Aorta (tissue), 5 donors: Measurements from ENCODE around the gene ZDHHC7. TPM values are rescaled to one million over a fixed set of nuclear protein-coding genes. Genes with fewer than 3 reads are reported as not detected.

Experiments
- ATAC-seq: fragments of 200-7000 bp; cut with Tn5 transposase; one replicate; pipeline ENCODE4 v1.9.1; 2022; ENCODE audit warnings: moderate library complexity; ENCODE audit not compliant: low FRiP score
- DNase-seq, 2 donors: peaks; one replicate each; pipeline ENCODE4 v3.0.0-alpha.2; 2020
- H3K27ac ChIP-seq, 2 donors: one replicate each; pipeline ENCODE4 v1.5.1; 2013; ENCODE audit warnings: low read length in 2 of 2, mild to moderate bottlenecking in 2 of 2, moderate library complexity in 2 of 2, control low read depth in 1 of 2, inconsistent platforms in 1 of 2, low read depth in 1 of 2
- H3K27me3 ChIP-seq, 2 donors: one replicate each; pipeline ENCODE4 v1.6.1; 2013; ENCODE audit warnings: control low read depth in 1 of 2, low read length in 1 of 2, mild to moderate bottlenecking in 1 of 2, moderate library complexity in 1 of 2; ENCODE audit not compliant: insufficient read depth in 2 of 2, control insufficient read depth in 1 of 2
- H3K36me3 ChIP-seq, 2 donors: one replicate each; pipeline ENCODE4 v1.6.1; 2013; ENCODE audit warnings: control low read depth in 1 of 2, low read length in 1 of 2, mild to moderate bottlenecking in 1 of 2; ENCODE audit not compliant: insufficient read depth in 2 of 2, control insufficient read depth in 1 of 2
- H3K4me1 ChIP-seq, 2 donors: one replicate each; pipeline ENCODE4 v1.6.1; 2013; ENCODE audit warnings: low read length in 2 of 2, control low read depth in 1 of 2, mild to moderate bottlenecking in 1 of 2, moderate library complexity in 1 of 2; ENCODE audit not compliant: insufficient read depth in 2 of 2, control insufficient read depth in 1 of 2
- H3K4me3 ChIP-seq, 2 donors: one replicate each; pipeline ENCODE4 v1.5.1; 2013; ENCODE audit warnings: low read length in 2 of 2, control low read depth in 1 of 2, mild to moderate bottlenecking in 1 of 2
- H3K9me3 ChIP-seq: one replicate; pipeline ENCODE4 v1.6.1; 2013; ENCODE audit warnings: mild to moderate bottlenecking, low read length; ENCODE audit not compliant: control insufficient read depth
- WGBS, 2 donors: extraction: QIAGEN DNeasy Blood & Tissue Kit; methylation state at CpG; one replicate each; pipeline ENCODE4 v1.1.7; 2013; 5-methylcytosine and 5-hydroxymethylcytosine counted together
- intact Hi-C, 2 donors: fragments of 100-400 bp; cut with DNase I; formaldehyde crosslinking; loops; one replicate each; pipeline versions ENCODE4 v1.14.2 to v1.15.0; 2022
- polyA plus RNA-seq, 2 donors: library from polyadenylated mRNA; stranded (reverse); fragments of 200-250 nt; gene quantifications; one replicate each; pipeline ENCODE4 v1.2.3, GENCODE V29; 2013
- total RNA-seq, 2 donors: library from RNA; stranded (reverse); fragmentation: NEBNext Ultra II Directional; extraction: Animal tissue kit (Norgen Biotek cat#: 25700); gene quantifications; one replicate each; pipeline ENCODE4 v1.2.1, GENCODE V29; 2021
- donor health status: healthy with polysubstance abuse.
- donor health status: Bipolar disorder and iron deficiency.
- donor health status: DM: no; HTN: no; CAD: no.
- donor health status: DM: no; HTN: no; CAD: no.
- donor health status: DM: yes; HTN: yes; CAD: no.

ZDHHC7 gene
- total and polyA plus RNA-seq, 4 donors = 11.4 to 57.0 (median 36.1) TPM

GRCh38 chr16:84985079-84986065, 26.0 kb downstream of the ZDHHC7 start:
- Histone ChIP-seq H3K36me3 (peaks cover 0 to 14% of the 10 kb centered on the region in 2 donors), H3K4me3 (no peak overlapping the region)

GRCh38 chr16:84982434-84982833, 28.9 kb downstream of the ZDHHC7 start:
- ATAC-seq (no peak), DNase-seq (no peak)
- Histone ChIP-seq H3K36me3 (peaks cover 0 to 5% of the 10 kb centered on the region in 2 donors), H3K9me3 (no peaks in the 10 kb centered on the region), H3K4me3 (no peak overlapping the region), H3K27me3 (no peaks in the 10 kb centered on the region), H3K4me1 (no peaks in the 10 kb centered on the region), H3K27ac (no peak overlapping the region)
- WGBS, 2 donors = 62 to 70% methylated on average over 9 of the region's 9 CpGs
- intact Hi-C loops = no loop called here

More at GRCh38 chr16:84985079-84986065, 26.0 kb downstream of the ZDHHC7 start:
- H3K27ac ChIP-seq = no peak overlapping the region
- no peaks in the 10 kb centered on the region for H3K27me3 ChIP-seq
- DNase-seq = no peak
- H3K9me3 ChIP-seq = no peaks in the 10 kb centered on the region
- ATAC-seq = no peak
- 85 to 86% methylated on average over 15 of the region's 15 CpGs for WGBS, 2 donors
- H3K4me1 ChIP-seq = no peaks in the 10 kb centered on the region
- intact Hi-C loops = no loop called here

- H3K27ac ChIP-seq = no peak overlapping the region
- ATAC-seq = no peak
- no peak for DNase-seq
- intact Hi-C loops = no loop called here
- no peaks in the 10 kb centered on the region for H3K9me3 ChIP-seq
- peaks cover 0 to 5% of the 10 kb centered on the region in 2 donors for H3K36me3 ChIP-seq
- 88 to 89% methylated on average over 4 of the region's 4 CpGs for WGBS, 2 donors
- no peak overlapping the region for H3K4me3 ChIP-seq
- no peaks in the 10 kb centered on the region for H3K4me1 ChIP-seq
- H3K27me3 ChIP-seq = no peaks in the 10 kb centered on the region
These were observed 31.8 kb downstream of the ZDHHC7 start for GRCh38 chr16:84979516-84979915.

GRCh38 chr16:84976644-84977400, 34.5 kb downstream of the ZDHHC7 start:
- ATAC-seq = no peak
- peak in 1 of 2 donors; percentile 85 for DNase-seq
- no peaks in the 10 kb centered on the region for H3K9me3 ChIP-seq
- peaks cover 0 to 5% of the 10 kb centered on the region in 2 donors for H3K36me3 ChIP-seq
- 64 to 66% methylated on average over 17 of the region's 17 CpGs for WGBS, 2 donors
- intact Hi-C loops = no loop called here
- H3K27ac ChIP-seq = peak overlapping the region in 1 of 2 donors; percentile 13
- H3K27me3 ChIP-seq = no peaks in the 10 kb centered on the region
- H3K4me3 ChIP-seq = no peak overlapping the region
- H3K4me1 ChIP-seq = no peaks in the 10 kb centered on the region

DNA sequence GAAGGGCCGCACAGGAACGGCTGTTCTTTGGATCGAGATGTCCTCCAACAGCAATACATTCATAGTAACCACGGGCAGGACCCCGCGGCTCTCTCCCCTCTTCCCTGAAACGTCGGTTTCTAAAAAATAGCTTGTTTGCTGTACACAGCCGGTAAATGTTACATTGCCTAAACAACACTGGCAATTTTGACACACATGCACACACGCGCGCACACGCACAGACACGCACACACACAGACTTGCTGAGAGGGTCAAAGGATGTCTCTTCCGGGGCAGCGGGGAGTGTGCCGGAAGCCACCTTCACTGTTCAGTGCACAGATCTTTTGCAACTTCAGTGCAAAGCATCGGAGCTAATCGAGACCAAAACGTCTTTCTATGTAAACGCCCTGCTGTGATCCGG, 35.8 kb downstream of the ZDHHC7 start:
- Histone ChIP-seq H3K27ac (no peak overlapping the region), H3K9me3 (no peaks in the 10 kb centered on the region), H3K27me3 (no peaks in the 10 kb centered on the region), H3K36me3 (no peaks in the 10 kb centered on the region), H3K4me1 (no peaks in the 10 kb centered on the region), H3K4me3 (no peak overlapping the region)
- ATAC-seq (no peak), DNase-seq (no peak)
- intact Hi-C loops = no loop called here
- 93 to 94% methylated on average over 22 of the region's 22 CpGs for WGBS, 2 donors

GRCh38 chr16:84975066-84975465, 36.3 kb downstream of the ZDHHC7 start:
- no peak for ATAC-seq
- intact Hi-C loops = no loop called here
- Histone ChIP-seq H3K4me1 (no peaks in the 10 kb centered on the region), H3K9me3 (no peaks in the 10 kb centered on the region), H3K36me3 (no peaks in the 10 kb centered on the region), H3K27me3 (no peaks in the 10 kb centered on the region), H3K4me3 (no peak overlapping the region), H3K27ac (no peak overlapping the region)
- 85% methylated on average over 12 of the region's 12 CpGs for WGBS, 2 donors
- DNase-seq = no peak

GRCh38 chr16:84973776-84974523, 37.4 kb downstream of the ZDHHC7 start:
- no peak overlapping the region for H3K27ac ChIP-seq
- no peaks in the 10 kb centered on the region for H3K4me1 ChIP-seq
- ATAC-seq = no peak
- no peak for DNase-seq
- no peaks in the 10 kb centered on the region for H3K36me3 ChIP-seq
- intact Hi-C loops = loop anchor here in 1 of 2 donors (5.0 kb wide), 1 partner anchor 222 kb away; no protein-coding TSS in a partner anchor
- 81 to 86% methylated on average over 23 of the region's 23 CpGs for WGBS, 2 donors
- no peaks in the 10 kb centered on the region for H3K27me3 ChIP-seq
- H3K9me3 ChIP-seq = no peaks in the 10 kb centered on the region
- no peak overlapping the region for H3K4me3 ChIP-seq

- Histone ChIP-seq H3K4me3 (no peak overlapping the region), H3K27me3 (no peaks in the 10 kb centered on the region), H3K9me3 (no peaks in the 10 kb centered on the region), H3K36me3 (no peaks in the 10 kb centered on the region), H3K27ac (peak overlapping the region in 1 of 2 donors; percentile 60), H3K4me1 (no peaks in the 10 kb centered on the region)
- DNase-seq (no peak), ATAC-seq (no peak)
- WGBS, 2 donors = 77 to 79% methylated on average over 15 of the region's 15 CpGs
- intact Hi-C loops = loop anchor here in 1 of 2 donors (5.0 kb wide), 1 partner anchor 221 kb away; no protein-coding TSS in a partner anchor
These were observed 38.1 kb downstream of the ZDHHC7 start for GRCh38 chr16:84973236-84973635.
